Prostate gland (tissue), 2 donors: ENCODE measurements around the gene C5orf24. TPM values are rescaled to one million over a fixed set of nuclear protein-coding genes. Genes with fewer than 3 reads are reported as not detected.
"Not testable (repeated sequence)": the region's sequence is repeated elsewhere in the genome, so short reads cannot be mapped to it uniquely, and the experiment has no call there.

Experiments
- DNase-seq: peaks from one replicate; pipeline ENCODE4 v3.0.0-alpha.2; 2019; ENCODE audit warnings: low spot score
- H3K27ac ChIP-seq, 2 donors: fragments of 200-600 bp; sonication (generic); 2 replicates each; pipeline ENCODE4 v1.5.1; 2017 to 2019
- H3K27me3 ChIP-seq: fragments of 200-600 bp; sonication (generic); replicated peaks from 2 replicates; pipeline ENCODE4 v1.5.1; 2019; ENCODE audit not compliant: insufficient read depth
- H3K36me3 ChIP-seq, 2 donors: fragments of 200-600 bp; sonication (generic); 1 replicate in 1 of 2; 2 replicates in 1 of 2; pipeline versions ENCODE4 v1.5.1 to v1.8.1; 2017 to 2019
- H3K4me1 ChIP-seq: fragments of 200-600 bp; sonication (generic); replicated peaks from 2 replicates; pipeline ENCODE4 v1.5.1; 2019
- H3K4me3 ChIP-seq, 2 donors: fragments of 200-600 bp; sonication (generic); 2 replicates each; pipeline ENCODE4 v1.5.1; 2017 to 2019
- H3K9me3 ChIP-seq: fragments of 200-600 bp; sonication (generic); 2 replicates; pipeline ENCODE4 v1.5.1; 2017
- POLR2A ChIP-seq: fragments of 450-650 bp; IDR thresholded peaks from one replicate; pipeline ENCODE4 v1.6.1; 2016; ENCODE audit warnings: antibody characterized with exemption, mild to moderate bottlenecking
- POLR2AphosphoS5 ChIP-seq: sonication (generic); formaldehyde crosslinking; IDR thresholded peaks from one replicate; pipeline ENCODE4 v1.6.1; 2017; ENCODE audit warnings: antibody characterized with exemption
- whole genome bisulfite sequencing: methylation state at CpG from one replicate; pipeline ENCODE4 v1.1.5; 2018; 5-methylcytosine and 5-hydroxymethylcytosine counted together
- intact Hi-C: fragments of 100-400 bp; cut with DNase I; formaldehyde crosslinking; loops from one replicate; pipeline ENCODE4 v1.14.2; 2022
- total RNA-seq, 2 donors: library from RNA; depleted of rRNA; stranded (reverse); fragments of >200 nt; gene quantifications; one replicate each; pipeline ENCODE4 v1.1.0, GENCODE V29; 2016
- TF ChIP-seq, protein P1 (sequence below), 4 experiments: fragments of 200-600 bp in 2 of 4; fragments of 450-650 bp in 2 of 4; sonication (generic) in 2 of 4; IDR thresholded peaks; 1 replicate in 3 of 4; 2 replicates in 1 of 4; pipeline ENCODE4 v1.5.1; 2016 to 2019; ENCODE audit warnings: antibody characterized with exemption in 4 of 4, mild to moderate bottlenecking in 2 of 4, moderate library complexity in 2 of 4

The C5orf24 gene
- total RNA-seq, 2 donors from 2014 or later: 30.4 to 39.5 TPM

GRCh38 chr5:134879456-134879855 lies 33.7 kb downstream of the C5orf24 start:
- WGBS: 66% methylated on average over 3 of the region's 3 CpGs
- no peaks in the 10 kb centered on the region for H3K27me3 ChIP-seq
- H3K4me1 ChIP-seq: peaks cover 6% of the 10 kb centered on the region
- intact Hi-C loops: no loop called here
- no peak overlapping the region for H3K27ac ChIP-seq
- TF ChIP-seq POLR2A (no peak), POLR2AphosphoS5 (no peak)
- TF ChIP-seq, protein P1, sequence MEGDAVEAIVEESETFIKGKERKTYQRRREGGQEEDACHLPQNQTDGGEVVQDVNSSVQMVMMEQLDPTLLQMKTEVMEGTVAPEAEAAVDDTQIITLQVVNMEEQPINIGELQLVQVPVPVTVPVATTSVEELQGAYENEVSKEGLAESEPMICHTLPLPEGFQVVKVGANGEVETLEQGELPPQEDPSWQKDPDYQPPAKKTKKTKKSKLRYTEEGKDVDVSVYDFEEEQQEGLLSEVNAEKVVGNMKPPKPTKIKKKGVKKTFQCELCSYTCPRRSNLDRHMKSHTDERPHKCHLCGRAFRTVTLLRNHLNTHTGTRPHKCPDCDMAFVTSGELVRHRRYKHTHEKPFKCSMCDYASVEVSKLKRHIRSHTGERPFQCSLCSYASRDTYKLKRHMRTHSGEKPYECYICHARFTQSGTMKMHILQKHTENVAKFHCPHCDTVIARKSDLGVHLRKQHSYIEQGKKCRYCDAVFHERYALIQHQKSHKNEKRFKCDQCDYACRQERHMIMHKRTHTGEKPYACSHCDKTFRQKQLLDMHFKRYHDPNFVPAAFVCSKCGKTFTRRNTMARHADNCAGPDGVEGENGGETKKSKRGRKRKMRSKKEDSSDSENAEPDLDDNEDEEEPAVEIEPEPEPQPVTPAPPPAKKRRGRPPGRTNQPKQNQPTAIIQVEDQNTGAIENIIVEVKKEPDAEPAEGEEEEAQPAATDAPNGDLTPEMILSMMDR (IDR thresholded peaks at IDR 0.05): no peak
- no peak for DNase-seq
- no peaks in the 10 kb centered on the region for H3K36me3 ChIP-seq
- H3K4me3 ChIP-seq: no peak overlapping the region
- no peaks in the 10 kb centered on the region for H3K9me3 ChIP-seq

GRCh38 chr5:134880937-134881336 lies 35.2 kb downstream of the C5orf24 start:
- H3K36me3 ChIP-seq, H3K4me1 ChIP-seq, intact Hi-C loops, DNase-seq, H3K27me3 ChIP-seq, H3K9me3 ChIP-seq, H3K4me3 ChIP-seq, H3K27ac ChIP-seq: not testable (repeated sequence)
- 82% methylated on average over 2 of the region's 3 CpGs for WGBS

- H3K36me3 ChIP-seq, H3K27me3 ChIP-seq, H3K27ac ChIP-seq, H3K9me3 ChIP-seq, H3K4me3 ChIP-seq, intact Hi-C loops, H3K4me1 ChIP-seq, DNase-seq: not testable (repeated sequence)
- 75% methylated on average over 3 of the region's 30 CpGs for WGBS
These were observed 35.9 kb downstream of the C5orf24 start for GRCh38 chr5:134881711-134882110.

DNA sequence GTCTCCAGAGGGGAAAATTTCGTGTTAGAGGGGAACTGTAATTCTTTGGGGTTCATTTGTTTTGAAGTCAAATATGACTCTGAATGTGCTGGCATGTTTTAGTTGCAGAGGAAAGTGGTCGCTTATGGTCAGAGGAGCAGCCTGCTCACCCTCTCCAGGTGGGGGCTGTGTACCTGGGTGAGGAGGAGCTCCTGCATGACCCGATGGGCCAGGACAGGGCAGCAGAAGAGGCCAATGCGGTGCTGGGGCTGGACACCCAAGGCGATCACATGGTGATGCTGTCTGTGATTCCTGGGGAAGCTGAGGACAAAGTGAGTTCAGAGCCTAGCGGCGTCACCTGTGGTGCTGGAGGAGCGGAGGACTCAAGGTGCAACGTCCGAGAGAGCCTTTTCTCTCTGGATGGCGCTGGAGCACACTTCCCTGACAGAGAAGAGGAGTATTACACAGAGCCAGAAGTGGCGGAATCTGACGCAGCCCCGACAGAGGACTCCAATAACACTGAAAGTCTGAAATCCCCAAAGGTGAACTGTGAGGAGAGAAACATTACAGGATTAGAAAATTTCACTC lies 41.9 kb downstream of the C5orf24 start:
- Histone ChIP-seq H3K4me1 (no peaks in the 10 kb centered on the region), H3K27me3 (no peaks in the 10 kb centered on the region), H3K36me3 (no peaks in the 10 kb centered on the region), H3K4me3 (no peak overlapping the region), H3K27ac (no peak overlapping the region), H3K9me3 (no peaks in the 10 kb centered on the region)
- 88% methylated on average over 14 of the region's 14 CpGs for WGBS
- intact Hi-C loops: no loop called here
- TF ChIP-seq POLR2A (no peak), POLR2AphosphoS5 (no peak)
- TF ChIP-seq, protein P1 (IDR thresholded peaks at IDR 0.05): no peak
- DNase-seq: no peak

DNA sequence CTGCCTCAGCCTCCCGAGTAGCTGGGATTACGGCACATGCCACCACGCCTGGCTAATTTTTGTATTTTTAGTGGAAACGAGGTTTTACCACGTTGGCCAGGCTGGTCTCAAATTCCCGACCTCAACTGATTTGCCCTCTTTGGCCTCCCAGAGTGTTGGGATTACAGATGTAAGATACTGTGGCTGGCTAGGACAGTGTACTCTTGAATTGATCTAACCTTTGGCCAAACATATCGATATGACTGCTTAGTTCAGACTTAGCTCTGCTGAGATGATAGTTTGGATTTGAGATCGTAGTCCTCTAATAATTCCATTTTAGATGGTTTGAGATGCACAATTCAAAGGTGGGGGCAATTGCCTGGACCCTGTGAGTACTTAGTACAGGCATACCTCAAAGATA lies 43.6 kb downstream of the C5orf24 start:
- TF ChIP-seq POLR2A (no peak), POLR2AphosphoS5 (no peak)
- TF ChIP-seq, protein P1 (IDR thresholded peaks at IDR 0.05): no peak
- H3K4me1 ChIP-seq: no peaks in the 10 kb centered on the region
- no peaks in the 10 kb centered on the region for H3K9me3 ChIP-seq
- H3K4me3 ChIP-seq: no peak overlapping the region
- no peaks in the 10 kb centered on the region for H3K27me3 ChIP-seq
- 97% methylated on average over 8 of the region's 8 CpGs for WGBS
- intact Hi-C loops: no loop called here
- no peaks in the 10 kb centered on the region for H3K36me3 ChIP-seq
- H3K27ac ChIP-seq: no peak overlapping the region
- no peak for DNase-seq

DNA sequence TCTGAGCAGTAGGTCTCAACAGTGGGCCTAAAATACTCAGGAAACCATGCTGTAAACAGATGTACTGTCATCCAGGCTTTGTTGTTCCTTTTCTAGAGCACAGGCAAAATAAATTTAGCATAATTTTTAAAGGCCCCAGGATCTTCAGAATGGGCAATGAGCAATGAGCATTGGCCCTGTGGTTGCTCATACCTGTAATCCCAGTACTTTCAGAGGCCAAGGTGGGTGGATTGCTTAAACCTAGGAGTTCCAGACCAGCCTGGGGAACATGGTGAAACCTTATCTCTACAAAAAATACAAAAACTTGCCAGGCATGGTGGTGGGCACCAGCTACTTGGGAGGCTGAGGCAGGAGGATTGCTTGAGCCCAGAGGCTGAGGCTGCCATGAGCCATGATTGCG lies 45.7 kb downstream of the C5orf24 start:
- Histone ChIP-seq H3K27me3 (no peaks in the 10 kb centered on the region), H3K9me3 (no peaks in the 10 kb centered on the region), H3K4me3 (no peak overlapping the region), H3K4me1 (no peaks in the 10 kb centered on the region), H3K27ac (no peak overlapping the region), H3K36me3 (no peaks in the 10 kb centered on the region)
- 100% methylated on average over 1 of the region's 1 CpG for WGBS
- intact Hi-C loops: no loop called here
- DNase-seq: no peak
- no peak for TF ChIP-seq POLR2AphosphoS5
